GM23338 (cell line): ENCODE measurements around the gene STAB2. TPM values are rescaled to one million over a fixed set of nuclear protein-coding genes. Genes with fewer than 3 reads are reported as not detected.

ENCODE experiments used
- ATAC-seq: fragments of 200-7000 bp; cut with Tn5 transposase; 3 replicates; pipeline ENCODE4 v1.9.1; 2020
- DNase-seq: peaks from one replicate; pipeline ENCODE4 v3.0.0-alpha.2; 2015; ENCODE audit warnings: low spot score
- H2AFZ ChIP-seq: fragments of 200-600 bp; sonication (generic); 2 replicates; pipeline ENCODE4 v1.8.0; 2016; ENCODE audit warnings: antibody characterized with exemption, mild to moderate bottlenecking, moderate library complexity
- H3F3A ChIP-seq: fragments of 200-600 bp; sonication (generic); replicated peaks from 2 replicates; pipeline ENCODE4 v1.8.0; 2017; ENCODE audit warnings: antibody characterized with exemption, mixed run types, low read depth
- H3K27ac ChIP-seq: fragments of 200-600 bp; sonication (generic); 2 replicates; pipeline ENCODE4 v1.6.1; 2016; ENCODE audit warnings: low read depth
- H3K27me3 ChIP-seq: fragments of 200-600 bp; sonication (generic); 2 replicates; pipeline ENCODE4 v1.8.0; 2016; ENCODE audit warnings: mild to moderate bottlenecking, mixed run types, moderate library complexity; ENCODE audit not compliant: insufficient read depth
- H3K36me3 ChIP-seq: fragments of 200-600 bp; sonication (generic); 2 replicates; pipeline ENCODE4 v1.8.0; 2016; ENCODE audit warnings: mild to moderate bottlenecking; ENCODE audit not compliant: insufficient read depth
- H3K4me1 ChIP-seq: fragments of 200-600 bp; sonication (generic); 2 replicates; pipeline ENCODE4 v1.8.0; 2016; ENCODE audit warnings: mild to moderate bottlenecking, moderate library complexity; ENCODE audit not compliant: insufficient read depth
- H3K4me2 ChIP-seq: fragments of 200-600 bp; sonication (generic); 2 replicates; pipeline ENCODE4 v1.7.1; 2017; ENCODE audit warnings: mixed run types
- H3K4me3 ChIP-seq: fragments of 200-600 bp; sonication (generic); 2 replicates; pipeline ENCODE4 v1.6.1; 2016; ENCODE audit warnings: mixed run types
- H3K79me2 ChIP-seq: fragments of 200-600 bp; sonication (generic); replicated peaks from 2 replicates; pipeline ENCODE4 v1.8.0; 2017; ENCODE audit warnings: mild to moderate bottlenecking; ENCODE audit not compliant: insufficient read depth
- H3K9me2 ChIP-seq: fragments of 200-600 bp; sonication (generic); 2 replicates; pipeline ENCODE4 v1.8.0; 2017; ENCODE audit not compliant: insufficient read depth
- H4K20me1 ChIP-seq: fragments of 200-600 bp; sonication (generic); replicated peaks from 2 replicates; pipeline ENCODE4 v1.8.0; 2017; ENCODE audit warnings: mild to moderate bottlenecking; ENCODE audit not compliant: insufficient read depth
- H3K27ac Mint-ChIP-seq: 2 replicates; pipeline ENCODE4 v1.8.0; 2020; ENCODE audit warnings: inconsistent platforms, mild to moderate bottlenecking, moderate library complexity, mixed read lengths
- H3K27me3 Mint-ChIP-seq: 3 replicates; pipeline ENCODE4 v1.8.0; 2022; ENCODE audit warnings: low read depth, mild to moderate bottlenecking, moderate library complexity, mixed read lengths, inconsistent platforms; ENCODE audit not compliant: insufficient read depth, poor library complexity
- H3K36me3 Mint-ChIP-seq: 3 replicates; pipeline ENCODE4 v1.8.0; 2021; ENCODE audit warnings: low read depth, mild to moderate bottlenecking, inconsistent platforms, moderate library complexity, mixed read lengths
- H3K4me1 Mint-ChIP-seq: 3 replicates; pipeline ENCODE4 v1.8.0; 2020; ENCODE audit warnings: mild to moderate bottlenecking, inconsistent platforms, mixed read lengths
- H3K4me3 Mint-ChIP-seq: 3 replicates; pipeline ENCODE4 v1.8.0; 2021; ENCODE audit warnings: moderate library complexity, mild to moderate bottlenecking, inconsistent platforms, mixed read lengths
- H3K9me3 Mint-ChIP-seq: 3 replicates; pipeline ENCODE4 v1.8.0; 2020; ENCODE audit warnings: moderate library complexity, mild to moderate bottlenecking, inconsistent platforms, mixed read lengths
- EZH2 ChIP-seq: fragments of 200-600 bp; sonication (generic); IDR thresholded peaks from one replicate; pipeline ENCODE4 v1.8.0; 2017; ENCODE audit warnings: antibody characterized with exemption, mild to moderate bottlenecking, low read depth; ENCODE audit not compliant: unreplicated experiment
- ZNF114 ChIP-seq: fragments of 250-450 bp; sonication (Bioruptor Pico); IDR thresholded peaks from 2 replicates; pipeline ENCODE4 v1.5.0; 2020; ENCODE audit warnings: mild to moderate bottlenecking, moderate library complexity
- ZNF331 ChIP-seq: fragments of 250-450 bp; sonication (Bioruptor Pico); IDR thresholded peaks from 2 replicates; pipeline ENCODE4 v1.5.0; 2020; ENCODE audit warnings: low read depth, mild to moderate bottlenecking, moderate library complexity
- ZNF462 ChIP-seq: fragments of 250-450 bp; sonication (Bioruptor Pico); IDR thresholded peaks from 2 replicates; pipeline ENCODE4 v1.5.0; 2020; ENCODE audit warnings: mild to moderate bottlenecking, moderate library complexity
- polyA plus RNA-seq: library from polyadenylated mRNA; unstranded; fragments of >200 nt; fragmentation: Nextera tagmentation; extraction: Ambion mirVana; gene quantifications from 2 replicates; pipeline ENCODE4 v1.2.1, GENCODE V29; 2016
- total RNA-seq: library from RNA; depleted of rRNA; stranded (reverse); fragments of >200 nt; shearing (Covaris generic); gene quantifications from 2 replicates; pipeline ENCODE4 v1.2.3, GENCODE V29; 2014
- TF ChIP-seq, protein P1 (sequence below), 2 experiments: fragments of 200-600 bp in 1 of 2; sonication (generic) in 1 of 2; conservative IDR thresholded peaks; 2 replicates each; pipeline versions ENCODE4 v1.5.1 to v1.6.1; 2016 to 2017; ENCODE audit warnings: antibody characterized with exemption in 2 of 2, low read depth in 2 of 2, mild to moderate bottlenecking in 2 of 2, moderate library complexity in 1 of 2
- TF ChIP-seq, protein P2 (sequence below): IDR thresholded peaks from one replicate; pipeline ENCODE4 v1.6.1; 2018; ENCODE audit warnings: antibody characterized with exemption; ENCODE audit not compliant: unreplicated experiment

STAB2 gene
- total and polyA plus RNA-seq, 2 experiments from 2014 or later: 0.14 TPM; not detected in 1

GRCh38 chr12:103665971-103666370, 78.9 kb downstream of the STAB2 start (continued):
- TF ChIP-seq ZNF462 (CRISPR knock-in tag) (no peak), ZNF114 (CRISPR knock-in tag) (no peak), EZH2 (no peak)
- TF ChIP-seq, protein P1, sequence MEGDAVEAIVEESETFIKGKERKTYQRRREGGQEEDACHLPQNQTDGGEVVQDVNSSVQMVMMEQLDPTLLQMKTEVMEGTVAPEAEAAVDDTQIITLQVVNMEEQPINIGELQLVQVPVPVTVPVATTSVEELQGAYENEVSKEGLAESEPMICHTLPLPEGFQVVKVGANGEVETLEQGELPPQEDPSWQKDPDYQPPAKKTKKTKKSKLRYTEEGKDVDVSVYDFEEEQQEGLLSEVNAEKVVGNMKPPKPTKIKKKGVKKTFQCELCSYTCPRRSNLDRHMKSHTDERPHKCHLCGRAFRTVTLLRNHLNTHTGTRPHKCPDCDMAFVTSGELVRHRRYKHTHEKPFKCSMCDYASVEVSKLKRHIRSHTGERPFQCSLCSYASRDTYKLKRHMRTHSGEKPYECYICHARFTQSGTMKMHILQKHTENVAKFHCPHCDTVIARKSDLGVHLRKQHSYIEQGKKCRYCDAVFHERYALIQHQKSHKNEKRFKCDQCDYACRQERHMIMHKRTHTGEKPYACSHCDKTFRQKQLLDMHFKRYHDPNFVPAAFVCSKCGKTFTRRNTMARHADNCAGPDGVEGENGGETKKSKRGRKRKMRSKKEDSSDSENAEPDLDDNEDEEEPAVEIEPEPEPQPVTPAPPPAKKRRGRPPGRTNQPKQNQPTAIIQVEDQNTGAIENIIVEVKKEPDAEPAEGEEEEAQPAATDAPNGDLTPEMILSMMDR (conservative IDR thresholded peaks at IDR 0.05; ENCODE audit: low read depth in 2 of 2): no peak

DNA sequence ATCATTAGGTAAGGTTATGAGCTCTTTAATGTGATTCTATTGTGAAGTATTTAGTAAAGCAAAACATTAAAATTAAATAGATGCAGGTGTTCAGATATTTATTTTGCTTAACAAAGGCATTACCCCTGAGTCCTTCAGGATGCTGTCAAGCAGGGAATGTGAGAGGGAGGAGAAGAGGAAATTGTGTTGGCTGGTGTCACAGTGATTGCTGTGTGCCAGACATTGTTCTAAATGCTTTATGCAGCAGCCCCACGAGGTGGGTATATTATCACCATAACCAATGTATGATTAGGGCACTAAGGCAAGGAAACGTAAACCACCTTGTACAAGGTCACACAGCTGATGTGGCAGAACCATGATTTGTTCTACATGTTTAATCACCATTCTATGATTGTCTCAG, 80.1 kb downstream of the STAB2 start:
- no peaks in the 10 kb centered on the region for H3K36me3 Mint-ChIP-seq
- no peak overlapping the region for H3K27ac Mint-ChIP-seq
- Histone ChIP-seq H3F3A (no peaks in the 10 kb centered on the region), H3K27me3 (no peaks in the 10 kb centered on the region), H2AFZ (no peak overlapping the region), H3K27ac (no peak overlapping the region), H3K4me3 (no peak overlapping the region), H4K20me1 (no peaks in the 10 kb centered on the region), H3K36me3 (no peaks in the 10 kb centered on the region), H3K4me1 (peaks cover 15% of the 10 kb centered on the region), H3K9me2 (peaks cover 4% of the 10 kb centered on the region; the same call in 1 of the 2 replicates), H3K79me2 (no peaks in the 10 kb centered on the region), H3K4me2 (no peak overlapping the region)
- peaks cover 28% of the 10 kb centered on the region for H3K4me1 Mint-ChIP-seq
- peaks cover 4% of the 10 kb centered on the region for H3K27me3 Mint-ChIP-seq
- no peaks in the 10 kb centered on the region for H3K9me3 Mint-ChIP-seq
- H3K4me3 Mint-ChIP-seq: no peak overlapping the region
- no peak for ATAC-seq
- no peak for DNase-seq
- TF ChIP-seq, protein P2, sequence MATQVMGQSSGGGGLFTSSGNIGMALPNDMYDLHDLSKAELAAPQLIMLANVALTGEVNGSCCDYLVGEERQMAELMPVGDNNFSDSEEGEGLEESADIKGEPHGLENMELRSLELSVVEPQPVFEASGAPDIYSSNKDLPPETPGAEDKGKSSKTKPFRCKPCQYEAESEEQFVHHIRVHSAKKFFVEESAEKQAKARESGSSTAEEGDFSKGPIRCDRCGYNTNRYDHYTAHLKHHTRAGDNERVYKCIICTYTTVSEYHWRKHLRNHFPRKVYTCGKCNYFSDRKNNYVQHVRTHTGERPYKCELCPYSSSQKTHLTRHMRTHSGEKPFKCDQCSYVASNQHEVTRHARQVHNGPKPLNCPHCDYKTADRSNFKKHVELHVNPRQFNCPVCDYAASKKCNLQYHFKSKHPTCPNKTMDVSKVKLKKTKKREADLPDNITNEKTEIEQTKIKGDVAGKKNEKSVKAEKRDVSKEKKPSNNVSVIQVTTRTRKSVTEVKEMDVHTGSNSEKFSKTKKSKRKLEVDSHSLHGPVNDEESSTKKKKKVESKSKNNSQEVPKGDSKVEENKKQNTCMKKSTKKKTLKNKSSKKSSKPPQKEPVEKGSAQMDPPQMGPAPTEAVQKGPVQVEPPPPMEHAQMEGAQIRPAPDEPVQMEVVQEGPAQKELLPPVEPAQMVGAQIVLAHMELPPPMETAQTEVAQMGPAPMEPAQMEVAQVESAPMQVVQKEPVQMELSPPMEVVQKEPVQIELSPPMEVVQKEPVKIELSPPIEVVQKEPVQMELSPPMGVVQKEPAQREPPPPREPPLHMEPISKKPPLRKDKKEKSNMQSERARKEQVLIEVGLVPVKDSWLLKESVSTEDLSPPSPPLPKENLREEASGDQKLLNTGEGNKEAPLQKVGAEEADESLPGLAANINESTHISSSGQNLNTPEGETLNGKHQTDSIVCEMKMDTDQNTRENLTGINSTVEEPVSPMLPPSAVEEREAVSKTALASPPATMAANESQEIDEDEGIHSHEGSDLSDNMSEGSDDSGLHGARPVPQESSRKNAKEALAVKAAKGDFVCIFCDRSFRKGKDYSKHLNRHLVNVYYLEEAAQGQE: no peak
- TF ChIP-seq EZH2 (no peak), ZNF331 (CRISPR knock-in tag) (no peak)
